NCI-H1048 (cell line): ENCODE results near the gene APOBEC3A.
"Not testable (repeated sequence)": the region's sequence is repeated elsewhere in the genome, so short reads cannot be mapped to it uniquely, and the experiment has no call there.

Experiments used
- DNase-seq: peaks from one replicate; lab custom pipeline; 2025; lab: John Stamatoyannopoulos, UW

APOBEC3A gene

DNA sequence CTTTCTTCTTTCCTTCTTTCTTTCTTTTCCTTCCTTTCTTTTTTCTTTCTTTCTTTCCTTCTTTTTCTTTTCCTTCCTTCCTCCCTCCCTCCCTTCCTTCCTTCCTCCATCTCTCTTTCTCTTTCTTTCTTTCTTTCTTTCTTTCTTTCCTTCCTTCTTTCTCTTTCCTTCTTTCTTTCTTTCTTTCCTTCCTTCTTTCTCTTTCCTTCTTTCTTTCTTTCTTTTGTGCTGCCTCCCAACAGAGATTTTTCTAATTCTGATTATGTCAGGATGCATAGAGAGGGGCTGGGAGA lies 1.2 kb downstream of the APOBEC3A start:
- not testable (repeated sequence) for DNase-seq

DNA sequence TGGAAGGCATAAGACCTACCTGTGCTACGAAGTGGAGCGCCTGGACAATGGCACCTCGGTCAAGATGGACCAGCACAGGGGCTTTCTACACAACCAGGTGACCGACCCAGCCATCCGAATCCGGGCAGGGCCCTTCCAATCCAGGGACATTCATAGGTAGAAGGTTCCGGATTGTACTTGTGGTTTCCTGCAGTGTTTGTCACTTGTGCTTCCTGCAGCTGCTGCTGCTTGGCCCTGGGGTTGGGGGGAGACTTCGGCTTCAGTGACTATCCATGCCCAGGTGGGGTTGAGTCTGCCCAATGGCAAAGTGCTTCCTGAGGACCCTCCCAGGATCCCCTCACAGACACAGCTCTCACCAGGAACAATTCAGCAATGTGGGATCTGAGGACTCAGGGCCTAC lies 2.2 kb downstream of the APOBEC3A start:
- DNase-seq, result no peak

DNA sequence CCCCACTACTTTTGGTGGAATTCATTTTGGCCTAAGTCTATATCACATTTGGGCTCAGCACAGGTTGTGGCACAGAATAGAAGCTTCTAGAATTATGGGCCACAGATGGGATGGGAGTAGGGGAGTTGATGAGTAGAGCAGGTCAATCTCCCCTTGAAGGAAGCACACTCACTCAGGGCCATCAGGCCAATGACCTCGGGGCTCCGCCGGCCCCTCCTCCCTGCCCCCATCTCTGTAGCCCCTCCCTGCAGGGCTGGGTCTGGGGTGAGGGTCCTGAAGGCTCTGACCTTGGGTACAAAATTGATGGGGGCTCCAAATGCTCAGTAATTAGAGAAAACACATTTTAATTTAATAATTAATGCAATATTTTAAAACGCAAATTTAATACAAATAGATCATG lies 3.3 kb downstream of the APOBEC3A start:
- not testable (repeated sequence) for DNase-seq

DNA sequence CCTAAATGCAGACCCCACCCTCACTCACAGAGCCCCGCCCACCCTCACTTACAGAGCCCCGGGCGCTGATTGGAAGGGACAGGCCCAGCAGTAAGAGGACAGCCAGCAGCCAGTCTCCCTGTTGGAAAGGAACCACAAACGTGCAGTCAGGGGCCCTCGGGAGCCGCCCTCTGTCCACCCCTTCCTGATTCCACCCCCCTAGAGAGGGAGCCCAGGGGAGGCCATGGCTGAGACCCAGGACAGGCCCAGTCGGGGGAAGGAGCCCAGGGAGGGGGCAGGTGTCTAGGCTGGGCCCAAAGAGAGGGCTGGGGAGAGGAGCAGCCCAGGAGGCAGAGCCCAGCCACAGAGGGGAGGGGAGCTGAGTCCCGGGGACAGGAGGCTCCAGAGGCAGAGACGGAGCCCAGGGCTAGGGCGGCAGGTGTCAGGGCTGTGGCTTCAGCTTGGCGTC lies 5.9 kb downstream of the APOBEC3A start:
- not testable (repeated sequence) for DNase-seq

DNA sequence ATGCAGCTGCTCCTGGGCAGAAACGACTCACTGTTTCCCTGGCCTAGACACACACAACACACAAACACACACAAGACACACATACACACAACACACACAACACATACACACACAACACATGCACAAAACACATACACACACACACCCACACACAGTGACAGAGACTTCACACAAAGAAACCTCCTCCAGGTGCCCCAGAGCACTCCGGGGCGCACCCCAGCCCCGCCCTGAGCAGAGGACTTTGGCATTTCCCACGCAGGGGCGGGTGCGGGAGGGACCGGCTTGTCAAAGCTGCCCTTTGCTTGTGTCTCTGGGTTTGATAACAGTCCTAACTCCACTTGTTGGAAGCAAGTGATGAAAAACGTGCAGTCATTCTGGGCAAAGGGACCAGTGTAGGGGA lies 6.5 kb downstream of the APOBEC3A start:
- no peak for DNase-seq

DNA sequence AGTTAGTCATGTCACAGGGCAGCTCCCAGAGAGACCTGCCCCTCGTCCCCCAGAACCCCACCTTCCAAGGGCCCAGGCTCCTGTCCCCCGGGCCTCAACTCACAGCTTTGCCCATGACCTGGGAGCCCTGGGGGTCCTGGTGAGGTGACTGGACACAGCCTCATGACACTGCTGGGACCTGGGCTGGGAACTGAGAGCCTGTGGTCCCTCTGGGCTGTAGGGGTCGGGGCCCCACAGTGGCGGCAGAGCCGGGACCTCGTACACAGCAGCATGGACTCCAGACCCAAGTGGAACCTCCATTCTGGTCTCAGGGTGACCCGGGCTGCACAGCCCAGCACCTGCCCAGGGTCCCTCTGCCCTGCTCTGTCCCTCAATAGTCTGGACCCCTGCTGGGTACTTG lies 6.9 kb downstream of the APOBEC3A start:
- no peak for DNase-seq

DNA sequence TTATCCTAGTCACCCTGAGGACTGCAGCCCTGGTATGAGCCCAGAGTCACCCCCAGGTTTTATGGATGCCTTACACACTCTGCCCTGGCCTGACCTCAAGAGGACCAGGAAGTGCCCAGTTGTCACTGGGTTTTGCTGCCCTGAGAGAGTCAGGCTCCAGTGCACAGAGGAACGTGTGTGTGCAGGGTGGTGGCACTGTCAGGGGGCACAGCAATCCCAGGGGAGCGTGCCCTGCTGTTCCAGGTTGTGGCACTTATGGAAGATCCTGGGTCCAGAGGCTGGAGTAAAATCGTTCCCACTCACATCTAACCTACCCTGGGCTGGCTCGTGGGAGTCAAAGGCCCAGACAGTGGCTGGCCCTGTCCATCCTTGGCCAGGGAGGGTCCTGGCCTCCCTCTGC lies 7.6 kb downstream of the APOBEC3A start:
- no peak for DNase-seq

DNA sequence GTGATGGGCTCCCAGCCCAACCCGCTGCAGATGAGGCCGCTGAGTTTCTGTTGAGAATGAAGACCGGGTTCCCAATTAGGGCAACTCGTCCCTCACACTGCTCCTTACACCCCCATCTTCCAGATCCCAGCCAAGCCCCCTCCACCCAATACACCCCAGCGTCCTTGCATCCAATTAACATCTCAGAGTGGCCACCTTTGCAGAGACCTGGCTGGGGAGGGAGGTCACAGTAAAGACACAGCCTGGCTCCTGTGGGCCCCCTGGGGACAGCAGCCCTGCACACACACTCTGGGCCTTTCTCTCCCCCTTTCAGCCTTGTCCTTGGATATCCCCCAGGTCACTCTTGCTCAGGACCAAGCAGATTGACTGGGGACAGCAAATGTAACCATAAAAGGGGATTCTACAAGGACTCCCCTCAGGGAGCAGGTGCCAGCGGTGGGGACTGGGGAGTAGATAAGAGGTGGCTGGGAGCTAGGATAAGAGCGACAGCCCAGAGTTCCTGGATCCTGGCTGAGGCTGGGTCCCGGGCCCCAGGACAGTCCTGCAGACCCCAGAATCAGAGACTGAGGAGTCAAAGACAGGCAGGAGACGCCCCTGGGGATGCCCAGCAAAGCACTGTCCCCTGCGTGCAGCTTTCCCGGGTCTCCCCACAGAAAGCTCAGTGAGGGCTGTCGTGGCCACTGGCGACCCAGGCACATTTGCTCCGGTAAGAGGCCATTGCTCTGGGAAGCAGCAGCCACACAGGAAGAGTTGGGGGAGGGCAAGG lies 8.4 kb downstream of the APOBEC3A start:
- no peak for DNase-seq

DNA sequence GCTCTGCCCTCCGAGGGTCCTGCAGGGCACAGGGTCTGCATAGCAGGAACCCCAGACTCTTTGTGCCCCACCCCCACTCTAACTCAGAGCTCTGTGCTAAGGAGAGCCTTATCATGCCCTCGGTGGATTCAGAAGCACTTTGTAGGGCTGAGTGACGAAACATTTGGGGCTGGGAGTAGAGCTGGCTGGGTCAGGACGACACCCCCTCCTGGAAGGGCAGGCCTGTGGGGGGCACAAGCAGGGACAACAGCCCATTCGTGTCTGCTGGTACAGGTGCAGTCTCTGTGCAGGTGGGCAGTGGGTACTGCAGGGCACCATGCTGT lies 8.9 kb downstream of the APOBEC3A start:
- DNase-seq, result no peak

DNA sequence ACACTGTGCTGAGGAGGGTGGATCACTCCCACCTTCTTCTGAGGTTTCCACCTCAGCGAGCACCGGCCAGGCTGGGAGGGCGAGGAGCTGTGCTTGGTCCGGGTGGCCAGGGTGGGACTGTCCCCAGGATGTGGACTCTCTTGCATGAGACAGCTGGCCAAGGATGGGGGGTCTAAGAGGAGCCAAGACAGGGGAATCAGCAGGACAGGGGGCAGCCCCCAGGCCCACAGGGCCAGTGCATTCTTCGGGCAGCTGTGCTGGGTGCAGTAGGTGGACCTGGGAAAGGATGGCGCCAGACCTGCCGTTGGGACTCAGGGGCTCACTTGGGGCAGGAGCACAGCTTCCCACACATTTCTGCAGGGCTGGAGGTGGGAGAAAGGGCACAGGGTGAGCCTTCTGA lies 9.5 kb downstream of the APOBEC3A start:
- no peak for DNase-seq

DNA sequence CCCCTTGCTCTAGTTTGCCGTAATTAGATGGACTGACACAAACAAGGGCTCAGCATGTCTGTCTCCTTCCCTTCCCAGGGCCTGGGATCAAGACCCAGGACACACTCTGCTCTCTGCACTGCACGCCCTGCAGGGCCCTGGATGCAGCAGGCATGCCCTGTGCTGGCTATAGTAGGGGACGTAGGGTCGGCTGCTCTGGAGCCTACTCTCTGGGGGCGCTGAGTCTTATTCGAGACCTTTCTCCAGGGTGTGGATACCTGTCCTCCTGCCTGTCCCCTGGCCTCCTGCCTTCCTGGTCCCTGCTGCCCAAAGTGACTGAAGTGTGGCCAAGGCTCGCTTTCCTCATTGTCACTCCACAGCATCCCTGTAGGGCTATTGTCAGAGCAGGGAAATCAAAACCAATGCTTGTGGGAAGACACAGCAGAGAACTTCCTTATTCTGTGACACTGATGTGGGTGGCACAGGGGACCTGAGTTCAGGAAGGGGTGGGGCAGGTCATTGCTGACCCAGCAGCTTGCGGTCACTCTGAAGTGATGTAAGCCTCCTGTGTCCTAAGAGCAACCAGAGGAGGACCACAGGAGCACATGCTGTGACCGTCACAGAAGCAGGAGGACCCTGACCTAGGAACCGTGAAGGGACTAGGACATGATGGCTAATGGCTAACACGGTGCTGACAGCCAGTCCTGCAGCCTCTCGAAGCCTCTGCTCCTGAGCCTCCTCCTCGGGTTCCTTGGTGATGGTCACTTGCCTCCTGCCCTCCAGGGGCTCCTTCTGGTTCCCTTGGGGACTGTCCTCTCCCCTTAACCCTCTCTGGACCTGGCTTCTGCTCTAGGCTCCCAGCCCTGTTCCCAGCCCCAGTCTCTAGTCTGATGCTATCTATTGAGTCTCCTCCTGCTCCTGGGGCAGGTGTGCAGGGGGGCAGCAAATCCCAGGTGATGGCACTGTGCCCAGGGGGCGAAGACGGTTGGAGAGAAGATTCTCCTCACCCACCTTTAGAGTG lies 10.3 kb downstream of the APOBEC3A start:
- no peak for DNase-seq

DNA sequence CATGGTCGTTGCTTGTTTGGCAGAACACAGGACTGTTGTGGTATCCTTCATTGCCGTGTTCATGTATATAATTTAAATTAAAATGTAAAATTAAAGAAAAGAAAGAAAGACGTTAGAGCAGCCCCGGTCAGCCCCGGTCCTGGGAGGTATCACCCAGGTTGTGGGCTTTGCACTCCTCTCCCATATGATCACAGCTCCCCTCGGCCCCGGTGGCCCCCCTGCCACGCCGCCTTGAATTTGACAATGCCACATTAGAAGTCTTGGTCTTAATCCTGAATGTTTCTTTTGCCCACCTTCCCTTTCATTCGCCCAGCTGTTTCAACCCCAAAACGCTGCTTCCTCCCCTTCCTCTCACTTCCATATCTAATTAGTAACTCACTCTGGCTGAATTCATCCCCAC lies 11.4 kb downstream of the APOBEC3A start:
- no peak for DNase-seq

DNA sequence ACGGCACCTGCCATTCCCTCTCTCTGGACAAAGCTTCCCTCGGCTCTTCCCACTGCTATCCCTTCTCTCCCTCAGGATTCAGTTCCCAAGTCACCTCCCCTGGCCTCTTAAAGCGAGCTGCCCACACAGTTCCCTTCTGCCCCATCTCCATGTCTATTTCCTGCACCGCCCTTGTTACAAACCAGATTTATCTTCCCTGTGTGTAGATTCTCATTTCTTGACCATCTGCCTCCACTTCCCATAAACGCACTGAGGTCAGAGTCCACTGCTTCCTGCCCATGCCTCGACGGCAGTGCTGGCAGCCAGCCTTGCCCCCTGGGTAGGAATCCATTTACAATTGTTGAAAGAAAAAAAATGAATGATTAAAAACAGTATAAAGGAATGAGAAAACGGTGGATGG lies 13.1 kb downstream of the APOBEC3A start:
- no peak for DNase-seq

DNA sequence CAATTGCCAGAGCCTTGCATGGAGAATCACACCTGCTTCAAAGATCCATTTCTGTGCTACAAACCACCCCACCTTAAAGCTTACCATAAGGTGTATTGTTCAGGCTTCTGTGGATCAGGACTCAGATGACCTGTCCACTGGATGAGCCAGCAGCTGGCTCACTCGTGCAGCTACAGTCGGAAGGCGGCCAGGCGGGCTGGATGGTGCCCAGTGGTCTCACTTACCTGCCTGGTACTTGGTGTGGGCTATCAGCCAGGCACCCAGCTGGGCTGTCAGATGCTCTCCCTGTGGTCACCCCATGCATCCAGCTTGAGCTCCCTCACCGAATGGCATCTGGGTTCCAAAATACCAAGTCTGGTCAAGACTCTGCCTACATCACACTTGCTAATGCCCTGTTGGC lies 13.8 kb downstream of the APOBEC3A start:
- no peak for DNase-seq

DNA sequence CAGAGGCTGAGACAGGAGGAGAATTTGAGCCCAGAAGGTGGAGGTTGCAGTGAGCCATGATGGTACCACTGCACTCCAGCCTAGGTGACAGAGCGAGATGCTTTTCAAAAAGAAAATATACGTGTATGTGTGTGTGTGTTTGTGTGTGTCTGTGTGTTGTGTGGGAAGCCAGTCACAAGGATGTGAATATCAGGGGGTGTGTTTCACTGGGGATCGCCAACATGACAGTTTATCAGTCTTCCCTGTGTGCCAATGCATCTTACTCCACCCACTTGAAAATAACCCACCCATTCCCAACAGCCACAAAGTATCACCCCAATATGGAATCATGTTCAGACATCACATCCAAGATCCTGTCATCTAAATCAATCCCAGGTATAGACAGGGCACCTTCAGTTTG lies 14.4 kb downstream of the APOBEC3A start:
- no peak for DNase-seq

DNA sequence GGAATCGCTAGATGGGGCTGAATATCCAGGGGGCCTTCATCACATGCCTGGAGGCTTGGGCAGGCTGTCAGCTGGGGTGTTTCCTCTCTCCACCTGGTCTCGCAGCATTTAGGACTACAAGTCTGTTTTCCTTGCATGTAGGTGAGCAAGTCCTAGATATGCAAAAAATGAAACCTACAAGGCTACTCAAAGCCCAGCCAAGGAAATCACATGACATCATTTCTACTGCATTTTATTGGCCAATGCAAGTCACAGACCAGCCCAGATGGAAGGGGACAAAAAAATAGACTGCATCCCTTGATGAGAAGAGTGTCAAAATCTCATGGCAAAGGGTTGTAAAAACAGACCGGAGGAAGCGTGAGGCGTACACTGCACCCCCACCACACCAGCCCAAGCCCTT lies 15.1 kb downstream of the APOBEC3A start:
- DNase-seq, result no peak

DNA sequence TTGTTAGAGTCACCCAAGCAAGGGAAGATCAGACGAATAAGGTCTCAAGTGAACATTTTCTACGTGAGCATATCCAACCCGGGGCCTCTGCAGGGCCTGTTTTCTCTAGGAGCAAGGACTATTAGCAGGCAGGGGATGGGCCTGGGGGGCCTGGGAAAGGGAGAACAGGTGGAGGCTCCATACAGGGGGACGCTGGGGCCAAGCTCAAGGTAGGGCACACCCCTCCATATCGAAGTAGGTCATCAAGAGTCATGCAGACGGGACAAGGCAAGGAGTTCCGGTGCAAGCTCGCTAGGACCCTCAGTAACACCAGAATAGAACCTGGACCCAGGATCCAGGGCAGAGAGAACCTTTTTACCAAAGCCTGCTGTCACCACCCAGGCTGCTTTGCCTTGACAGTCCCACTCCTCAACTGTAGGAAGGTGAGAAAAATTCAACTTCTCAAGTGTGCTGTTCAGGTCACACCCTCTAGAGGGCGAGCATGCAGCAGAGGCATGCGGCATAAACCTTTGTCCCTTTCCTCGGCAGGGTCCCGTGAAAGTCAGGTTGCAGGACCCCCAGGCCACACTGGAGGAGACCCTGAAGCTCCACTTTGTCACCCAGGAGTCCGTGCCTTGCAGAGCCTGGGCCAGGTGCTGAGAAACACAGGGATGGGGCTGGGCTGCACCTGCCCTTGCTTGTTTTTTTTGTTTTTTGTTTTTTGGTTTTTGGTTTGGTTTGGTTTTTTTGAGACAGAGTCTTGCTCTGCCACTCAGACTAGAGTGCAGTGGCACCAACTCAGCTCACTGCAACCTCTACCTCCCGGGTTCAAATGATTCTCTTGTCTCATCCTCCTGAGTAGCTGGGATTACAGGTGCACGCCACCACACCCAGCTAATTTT lies 16.1 kb downstream of the APOBEC3A start:
- DNase-seq, result no peak

DNA sequence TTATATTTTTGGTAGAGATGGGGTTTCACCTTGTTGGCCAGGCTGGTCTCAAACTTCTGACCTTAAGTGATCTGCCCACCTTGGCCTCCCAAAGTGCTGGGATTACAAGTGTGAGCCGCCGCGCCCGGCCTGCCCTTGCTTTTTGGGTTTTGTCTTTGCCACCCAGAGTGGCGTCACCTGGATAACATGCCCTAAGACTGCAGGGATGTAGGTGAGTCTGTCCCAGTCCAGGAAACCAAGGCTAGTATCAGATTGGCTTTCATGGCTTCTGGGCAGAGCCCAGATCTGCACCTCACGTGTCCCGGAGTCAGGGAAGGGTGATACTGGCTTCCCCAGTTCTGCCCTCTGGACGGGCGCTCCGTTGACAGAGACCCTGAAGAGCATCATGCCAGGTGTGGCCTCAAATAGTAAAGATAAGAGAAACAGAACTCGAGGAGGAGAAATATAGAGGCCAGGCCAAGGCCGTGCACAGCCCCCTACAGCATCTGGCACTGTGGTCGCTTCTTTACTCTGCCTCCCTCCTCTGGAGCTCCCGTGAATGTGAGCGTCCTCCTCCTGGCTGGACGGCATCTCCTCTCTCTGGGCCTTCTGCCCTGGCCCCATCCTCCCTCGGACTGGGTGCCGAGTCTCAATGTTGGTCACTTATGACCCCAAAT lies 16.9 kb downstream of the APOBEC3A start:
- DNase-seq, result no peak

DNA sequence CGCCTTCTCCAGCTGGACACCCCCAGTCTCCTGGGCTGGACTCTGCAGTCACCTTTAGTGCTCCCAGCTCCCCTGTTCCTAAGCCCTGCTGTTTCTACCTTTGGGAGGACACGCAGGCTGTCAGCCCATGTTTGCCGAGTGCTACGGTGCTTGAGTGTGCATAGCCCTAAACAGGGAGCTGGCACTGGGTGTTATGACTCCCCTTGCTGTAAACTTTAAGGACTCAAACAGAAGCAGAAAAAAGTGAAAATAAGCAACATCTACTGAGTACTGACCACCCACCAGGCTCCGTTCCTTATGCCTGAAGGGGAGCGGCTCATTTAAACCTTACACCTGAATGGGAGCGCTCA lies 17.4 kb downstream of the APOBEC3A start:
- no peak for DNase-seq

DNA sequence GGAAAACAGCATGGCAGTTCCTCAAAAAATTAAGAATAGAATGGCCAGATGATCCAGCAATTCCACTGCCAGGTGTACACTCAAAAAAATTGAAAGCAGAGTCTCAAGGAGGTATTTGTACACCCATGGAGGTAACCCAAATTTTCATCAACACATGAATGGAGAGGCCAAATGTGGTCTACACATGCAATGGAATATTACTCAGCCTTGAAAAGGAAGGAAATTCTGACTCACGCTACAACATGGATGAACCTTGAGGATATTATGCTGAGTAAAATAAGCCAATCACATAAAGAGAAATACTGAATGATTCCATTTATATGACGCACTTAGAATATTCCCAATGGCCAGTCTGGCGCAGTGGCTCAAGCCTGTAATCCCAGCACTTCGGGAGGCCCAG lies 19.9 kb downstream of the APOBEC3A start:
- DNase-seq, result not testable (repeated sequence)

DNA sequence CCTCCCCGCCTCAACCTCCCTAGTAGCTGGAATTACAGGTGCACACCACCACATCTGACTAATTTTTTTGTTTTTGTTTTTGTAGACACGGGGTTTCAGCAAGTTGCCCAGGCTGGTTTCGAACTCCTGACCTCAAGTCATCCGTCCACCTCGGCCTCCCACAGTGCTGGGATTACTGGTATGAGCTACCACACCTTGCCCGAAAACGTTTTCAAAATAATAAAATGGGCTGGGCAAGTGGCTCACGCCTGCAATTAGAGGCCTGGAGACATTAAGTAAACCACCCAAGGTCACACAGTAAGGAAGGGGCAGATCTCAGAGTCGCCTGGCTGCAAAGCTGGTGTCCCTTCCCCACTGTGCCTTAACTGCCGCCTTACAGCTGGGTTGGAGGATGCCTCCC lies 23.2 kb downstream of the APOBEC3A start:
- DNase-seq, result not testable (repeated sequence)
